SHP77 treated with DMSO at 0.1 percent for 48 hours (cell line): ENCODE measurements around the gene ANKEF1.
A peak's percentile ranks its signal among the peaks of the same experiment; 100 is the strongest.
"Not testable (repeated sequence)": the region's sequence is repeated elsewhere in the genome, so short reads cannot be mapped to it uniquely, and the experiment has no call there.

Experiments used
- DNase-seq: peaks from one replicate; lab custom pipeline; 2025; lab: John Stamatoyannopoulos, UW

Gene ANKEF1

DNA sequence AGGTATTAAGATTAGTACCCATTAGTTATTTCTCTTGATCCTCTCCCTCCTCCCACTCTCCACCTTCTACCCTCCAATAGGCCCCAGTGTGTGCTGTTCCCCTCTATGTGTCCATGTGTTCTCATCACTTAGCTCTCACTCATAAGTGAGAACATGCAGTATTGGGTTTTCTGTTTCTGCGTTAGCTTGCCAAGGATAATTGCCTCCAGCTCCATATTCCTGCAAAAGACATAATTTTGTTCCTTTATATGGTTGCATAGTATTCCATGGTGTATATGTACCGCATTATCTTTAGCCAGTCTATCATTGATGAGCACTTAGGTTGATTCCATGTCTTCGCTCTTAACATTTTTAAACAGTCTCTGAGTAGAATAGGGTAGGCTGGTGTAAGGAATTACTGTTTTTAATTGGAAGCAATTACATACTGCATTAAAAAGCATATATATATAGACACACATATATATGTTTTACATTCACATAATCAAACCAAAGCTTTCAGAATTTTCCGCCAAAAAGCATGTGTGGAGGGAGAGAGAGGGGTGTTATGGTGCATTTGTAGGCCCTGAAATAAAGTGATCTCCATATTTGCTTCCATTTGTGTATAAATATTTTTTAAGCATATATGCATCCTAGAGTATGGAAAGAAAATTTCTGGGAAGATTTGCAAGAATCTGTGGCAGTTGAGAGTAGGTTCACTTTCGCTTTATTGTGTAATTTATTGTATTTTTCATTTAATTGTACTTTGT is 709 bp upstream of the ANKEF1 start:
- DNase-seq = no peak

DNA sequence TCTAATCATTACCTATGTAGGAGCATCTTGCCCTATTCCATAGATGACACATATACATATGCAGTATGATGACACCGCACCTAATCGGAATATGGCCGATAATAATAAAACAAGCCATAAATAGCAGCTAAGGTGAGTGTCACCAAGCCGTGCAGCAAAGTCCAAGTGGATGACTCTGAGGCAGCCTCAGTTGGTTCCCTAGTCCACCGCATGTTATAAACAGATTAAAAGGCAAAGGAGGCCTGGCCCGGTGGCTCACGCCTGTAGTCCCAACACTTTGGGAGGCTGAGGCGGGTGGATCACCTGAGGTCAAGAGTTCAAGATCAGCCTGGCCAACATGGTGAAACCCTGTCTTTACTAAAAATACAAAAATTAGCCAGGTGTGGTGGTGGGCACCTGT is 1.5 kb downstream of the ANKEF1 start:
- DNase-seq = not testable (repeated sequence)

DNA sequence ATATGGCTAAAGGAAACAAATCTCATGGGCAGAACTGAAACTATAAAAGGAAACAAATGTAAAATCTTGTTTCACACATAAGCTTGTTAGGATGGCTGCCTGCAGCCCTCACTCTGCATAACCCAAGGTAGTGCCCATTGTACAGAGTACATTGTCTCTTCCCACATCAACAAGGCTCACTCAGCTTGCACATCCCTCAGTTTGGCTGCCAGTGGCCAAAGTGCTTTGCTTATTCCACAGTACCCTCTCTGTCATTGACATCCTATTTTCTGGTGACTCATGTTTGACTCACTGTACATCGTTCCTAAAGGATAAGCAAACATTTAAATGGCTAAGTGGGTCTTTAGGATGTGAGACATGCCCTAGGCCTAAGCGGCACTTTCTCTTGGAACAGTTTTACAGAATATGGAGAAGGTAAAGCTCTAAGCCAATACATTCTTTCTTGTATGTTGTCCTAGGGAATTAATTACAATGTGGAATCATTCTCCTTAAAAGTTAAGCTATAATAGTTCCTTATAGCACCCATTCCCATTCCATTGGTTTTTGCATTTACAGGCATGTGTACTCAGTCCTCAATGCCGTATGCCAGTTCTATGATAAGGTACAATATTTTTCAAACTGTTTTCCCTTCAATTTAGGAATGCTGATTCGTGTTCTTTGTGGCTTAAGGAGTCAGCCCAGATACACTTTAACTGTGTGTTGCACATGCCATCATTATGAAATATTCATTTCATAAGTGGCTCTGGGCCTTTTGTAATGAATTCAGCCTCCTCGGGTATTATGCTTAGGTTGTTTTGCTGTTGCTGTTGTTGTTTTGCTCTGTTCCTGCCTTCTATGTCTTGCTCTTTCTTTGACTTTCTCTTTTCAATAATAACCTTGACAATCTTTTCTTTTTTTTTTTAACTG is 5.5 kb downstream of the ANKEF1 start:
- no peak for DNase-seq

- no peak for DNase-seq
These were observed 7.3 kb downstream of the ANKEF1 start for GRCh38 chr20:10042086-10042485.

- no peak for DNase-seq
These were observed 12.6 kb downstream of the ANKEF1 start for GRCh38 chr20:10047427-10047826.

GRCh38 chr20:10051185-10051584 is 16.4 kb downstream of the ANKEF1 start:
- DNase-seq = no peak

- no peak for DNase-seq
These were observed 24.2 kb downstream of the ANKEF1 start for GRCh38 chr20:10059006-10059405.

DNA sequence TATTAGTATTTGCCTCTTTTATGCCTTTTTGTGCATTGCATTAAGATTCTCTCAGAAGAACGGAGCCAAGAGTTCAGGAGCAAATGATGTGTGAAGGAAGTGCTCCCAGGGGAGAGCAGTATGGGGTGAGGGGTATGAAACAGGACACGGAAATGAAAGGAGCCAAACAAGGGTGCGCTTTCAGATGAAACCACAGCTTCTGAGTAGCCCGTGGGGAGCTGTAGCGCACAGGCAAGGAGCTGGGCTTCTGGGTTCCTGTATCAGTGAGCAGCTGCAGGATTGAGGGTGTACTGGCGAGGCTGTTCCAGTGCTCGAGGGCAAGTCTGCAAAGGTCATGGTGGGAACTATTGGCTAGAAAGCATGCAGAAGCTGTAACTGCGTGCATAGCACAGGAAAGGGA is 25.4 kb downstream of the ANKEF1 start:
- no peak for DNase-seq

GRCh38 chr20:10061641-10062040 is 26.9 kb downstream of the ANKEF1 start:
- peak; percentile 71 for DNase-seq

- DNase-seq = no peak
These were observed 28.7 kb downstream of the ANKEF1 start for GRCh38 chr20:10063482-10063881.

DNA sequence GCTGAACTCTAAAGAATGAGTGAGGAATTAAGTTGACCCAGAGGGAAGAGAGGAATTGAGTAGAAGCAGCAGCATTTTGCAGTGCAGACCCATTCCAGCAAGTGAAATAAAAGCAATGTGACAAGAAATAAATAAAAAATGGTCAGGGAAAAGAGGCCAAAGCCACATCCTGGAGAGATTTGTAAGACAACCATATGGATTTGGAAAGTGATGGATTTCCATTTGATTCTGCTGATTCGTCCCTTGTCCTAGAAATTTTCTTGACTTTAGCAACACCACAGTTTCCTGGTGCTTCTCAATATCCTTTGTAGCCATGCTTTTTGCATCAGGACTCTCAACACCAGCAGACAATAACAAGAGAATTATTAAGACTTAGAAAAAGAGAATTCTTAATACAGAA is 29.8 kb downstream of the ANKEF1 start:
- DNase-seq = no peak

GRCh38 chr20:10065154-10065833 is 30.5 kb downstream of the ANKEF1 start:
- no peak for DNase-seq

DNA sequence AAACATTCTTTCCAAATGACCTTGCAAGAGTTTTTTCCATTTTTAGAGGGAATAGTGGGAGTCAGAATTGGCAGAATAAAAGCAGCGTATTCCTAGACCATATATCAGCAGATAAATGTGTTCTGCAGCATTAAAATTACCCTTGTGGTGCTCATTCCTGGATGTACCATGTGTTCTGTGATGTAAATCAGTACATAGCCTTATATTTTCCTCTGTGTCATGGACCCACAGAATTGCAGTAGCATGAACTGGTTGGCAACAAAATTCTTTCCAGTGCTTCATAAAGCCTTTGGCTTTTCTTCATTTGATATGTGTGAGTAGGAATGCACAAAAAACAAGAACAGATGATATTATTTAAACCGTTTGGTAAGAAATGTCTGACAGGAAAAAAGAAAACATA is 32.5 kb downstream of the ANKEF1 start:
- no peak for DNase-seq

DNA sequence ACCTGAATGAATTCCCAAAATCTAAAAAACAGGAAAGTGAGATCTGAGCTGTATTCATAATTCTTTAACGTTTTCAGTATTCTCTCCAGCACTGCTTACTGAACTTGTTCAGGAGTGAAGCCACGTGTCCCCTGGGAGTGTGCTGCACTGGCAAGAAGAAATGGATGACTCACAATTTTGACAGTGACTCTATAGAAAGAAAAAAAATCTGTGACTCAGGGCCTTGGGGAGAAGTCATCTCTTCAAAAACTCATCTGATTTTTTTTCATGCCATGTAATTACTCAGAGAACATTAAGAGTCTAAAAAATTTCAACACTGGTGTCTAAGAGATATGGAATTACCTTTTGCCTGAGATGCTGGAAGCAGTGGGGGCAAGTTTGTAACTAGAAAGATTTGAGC is 39.7 kb downstream of the ANKEF1 start:
- no peak for DNase-seq

GRCh38 chr20:10075606-10076005 is 40.8 kb downstream of the ANKEF1 start:
- no peak for DNase-seq

DNA sequence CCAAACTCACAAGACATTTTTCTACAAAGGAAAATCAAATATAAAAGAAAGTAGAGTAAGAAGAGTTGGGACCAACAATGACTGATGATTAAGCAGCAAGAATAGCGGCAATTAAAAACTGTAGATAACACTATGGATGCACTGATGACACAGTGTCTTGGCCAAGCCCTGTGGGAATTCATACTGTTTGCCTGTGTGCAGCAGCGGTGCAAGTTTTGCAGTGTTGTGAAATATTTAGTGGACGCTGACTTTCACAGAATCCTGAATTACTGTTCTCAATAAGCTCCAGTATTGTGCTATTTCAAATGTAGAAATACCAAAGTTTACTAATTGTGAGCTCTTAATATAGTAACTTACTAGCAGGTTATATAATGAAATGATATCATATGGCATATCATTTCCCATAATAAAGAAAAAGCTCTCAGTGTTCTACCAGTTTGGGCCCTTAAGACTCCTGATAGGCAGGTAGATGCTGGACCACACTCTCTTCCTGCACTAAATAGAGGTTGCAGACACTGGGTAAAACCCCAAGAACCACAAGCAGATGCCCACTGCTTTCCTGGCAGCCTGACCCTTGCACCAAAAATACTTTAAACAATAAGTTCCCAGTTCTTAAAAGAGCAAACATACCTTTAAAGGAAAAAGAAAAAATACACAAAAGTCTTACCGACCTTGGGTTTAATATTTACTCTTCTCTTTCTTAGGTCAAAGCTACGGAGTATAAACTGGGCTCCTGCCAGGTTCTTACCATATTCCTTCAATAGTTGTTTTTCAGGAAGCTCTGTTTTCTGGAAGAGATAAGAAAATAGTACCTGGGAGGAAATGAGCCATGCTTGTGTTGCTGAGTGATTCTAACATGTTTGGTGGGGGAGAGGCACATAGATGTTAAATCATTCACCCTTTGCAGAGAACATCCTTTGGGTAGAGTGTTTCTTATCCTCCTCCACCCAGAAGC is 41.6 kb downstream of the ANKEF1 start:
- no peak for DNase-seq

- no peak for DNase-seq
These were observed 42.3 kb downstream of the ANKEF1 start for GRCh38 chr20:10077081-10077471.

DNA sequence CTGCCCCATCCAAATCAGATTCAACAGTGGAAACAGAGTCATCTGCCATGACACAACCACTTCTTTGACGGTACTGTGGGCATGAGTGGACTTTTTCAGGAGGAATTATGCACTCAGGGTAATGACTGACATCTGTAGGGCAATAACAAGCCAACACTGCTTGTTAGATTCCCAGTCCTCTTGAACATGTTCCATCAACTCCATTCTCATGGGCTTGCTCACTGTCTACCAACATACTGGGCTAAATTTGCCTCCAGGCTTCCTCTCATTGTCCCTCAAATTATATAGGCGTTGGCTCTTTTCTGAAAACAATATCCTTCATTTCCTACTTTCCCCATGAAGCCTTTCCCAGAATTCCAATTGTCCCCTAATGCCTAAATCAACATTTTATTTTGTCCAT is 43.1 kb downstream of the ANKEF1 start:
- DNase-seq = no peak

DNA sequence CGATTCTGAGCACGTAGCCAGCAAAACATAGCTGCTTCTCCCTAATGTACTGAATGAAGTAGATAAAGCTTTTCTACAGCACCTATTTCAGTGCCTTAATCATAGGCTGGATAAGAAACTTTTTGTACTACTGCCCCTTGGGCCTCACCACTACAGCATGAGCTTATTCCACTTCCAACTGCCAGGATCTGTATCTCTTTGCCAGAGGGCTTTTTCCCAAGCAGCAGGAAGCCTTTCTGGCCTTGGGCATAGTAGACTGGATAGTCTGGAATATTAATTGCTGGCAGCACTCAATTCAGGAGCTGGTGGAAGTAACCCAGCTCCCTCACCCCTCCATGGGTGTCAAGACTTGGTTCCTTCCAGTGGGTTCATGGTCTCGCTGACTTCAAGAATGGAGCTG is 43.6 kb downstream of the ANKEF1 start:
- no peak for DNase-seq

- DNase-seq = no peak
These were observed 45.2 kb downstream of the ANKEF1 start for GRCh38 chr20:10079964-10080363.

DNA sequence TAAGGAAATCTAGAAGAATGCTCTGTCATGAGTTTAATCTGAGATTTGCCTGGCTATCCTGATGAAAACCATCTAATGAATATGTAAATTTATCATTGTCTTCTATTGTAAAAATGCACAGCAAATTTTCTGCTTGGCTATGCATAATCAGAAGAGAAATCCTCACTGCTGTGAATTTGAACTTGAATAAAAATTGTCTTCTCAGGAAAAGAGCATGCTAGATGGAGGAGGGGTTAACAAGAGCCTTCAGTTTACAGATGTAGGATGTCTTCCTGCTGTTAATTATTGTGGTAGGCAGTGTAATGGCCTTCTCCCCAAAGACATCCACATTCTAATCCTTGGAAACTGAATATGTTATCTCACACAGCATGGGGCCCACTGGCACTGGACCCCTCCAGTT is 45.8 kb downstream of the ANKEF1 start:
- no peak for DNase-seq
